Measurements from ENCODE around the gene CPED1. TPM values are rescaled to one million over a fixed set of nuclear protein-coding genes. Genes with fewer than 3 reads are reported as not detected.

CPED1 gene
- total RNA-seq, 2 experiments from 2014 or later: not detected

DNA sequence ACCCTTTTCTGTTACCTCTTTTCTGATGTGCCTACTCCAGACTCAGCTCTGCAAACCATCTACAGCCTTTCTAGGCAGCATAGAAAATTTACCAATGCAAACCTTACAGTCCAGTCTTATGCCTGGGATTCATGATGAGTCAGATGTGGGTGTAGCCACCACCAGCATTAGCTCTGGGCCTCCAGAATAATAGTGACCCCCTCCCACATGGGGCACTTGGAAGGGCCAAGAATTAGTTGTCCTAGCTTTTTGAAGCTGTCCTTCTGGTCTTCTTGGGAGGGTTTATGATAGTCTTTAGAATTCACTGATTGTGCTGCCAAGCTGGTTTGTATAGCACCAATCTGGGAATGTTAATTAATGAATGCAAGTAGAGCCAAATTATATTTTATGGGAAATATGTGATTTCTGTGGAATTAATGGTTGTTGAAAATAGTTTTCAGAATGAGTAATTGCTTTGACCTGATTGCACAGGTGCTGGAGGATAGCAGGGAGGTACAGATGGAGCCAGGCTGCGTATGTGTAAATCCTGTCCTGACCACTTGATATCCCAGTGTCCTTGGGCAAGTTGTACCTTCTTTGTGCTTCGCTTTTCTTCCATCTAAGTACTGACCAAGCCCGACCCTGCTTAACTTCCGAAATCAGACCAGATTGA, 94.8 kb downstream of the CPED1 start:
- Mint-ChIP-seq H3K27me3 (peaks cover 24% of the 10 kb centered on the region), H3K4me1 (ENCODE audit: low read depth) (no peaks in the 10 kb centered on the region), H3K9me3 (no peaks in the 10 kb centered on the region), H3K27ac (no peak overlapping the region), H3K36me3 (no peaks in the 10 kb centered on the region), H3K4me3 (no peak overlapping the region)
- ChIA-PET CTCF (interaction anchor here (0.9 to 4.4 kb wide), 8 partner anchors 11 to 291 kb away, joined by 3 to 65 read pairs (median 10); partner anchors contain the start of gene CPED1), POLR2A (no interaction called here)
- no peak for DNase-seq
- intact Hi-C loops (cut with micrococcal nuclease): no loop called here

- Mint-ChIP-seq H3K27me3 (peaks cover 22% of the 10 kb centered on the region), H3K4me3 (no peak overlapping the region), H3K36me3 (no peaks in the 10 kb centered on the region), H3K9me3 (no peaks in the 10 kb centered on the region), H3K27ac (no peak overlapping the region), H3K4me1 (ENCODE audit: low read depth) (no peaks in the 10 kb centered on the region)
- CTCF ChIA-PET: interaction anchor here (1.8 to 4.4 kb wide), 5 partner anchors 25 to 291 kb away, joined by 11 to 65 read pairs (median 16); partner anchors contain the start of gene CPED1
- no peak for DNase-seq
- POLR2A ChIA-PET: no interaction called here
- intact Hi-C loops (cut with micrococcal nuclease): no loop called here
These were observed 95.3 kb downstream of the CPED1 start for GRCh38 chr7:121083790-121084251.

DNA sequence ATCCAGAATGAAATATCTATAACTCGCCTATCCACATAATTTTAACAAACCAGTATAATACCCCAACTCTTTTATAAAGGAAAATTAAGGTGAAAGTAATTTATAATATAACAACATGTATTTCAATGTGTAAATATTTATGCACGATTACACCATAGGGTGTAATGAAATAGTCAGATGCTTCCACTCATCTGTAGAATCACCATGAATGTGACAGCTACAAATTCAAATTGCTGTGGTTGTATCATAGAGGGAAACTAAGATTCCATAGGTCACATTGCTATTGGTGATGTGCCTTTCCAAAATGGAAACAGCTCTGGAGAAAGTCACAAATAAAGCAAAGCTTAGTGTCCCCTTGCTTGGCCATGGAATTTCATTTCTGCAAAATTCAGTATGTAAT, 95.7 kb downstream of the CPED1 start:
- no peak for DNase-seq
- Mint-ChIP-seq H3K27me3 (peaks cover 20% of the 10 kb centered on the region), H3K4me3 (no peak overlapping the region), H3K9me3 (no peaks in the 10 kb centered on the region), H3K36me3 (no peaks in the 10 kb centered on the region), H3K27ac (no peak overlapping the region), H3K4me1 (ENCODE audit: low read depth) (no peaks in the 10 kb centered on the region)
- ChIA-PET CTCF (interaction anchor here (1.8 to 4.3 kb wide), 4 partner anchors 24 to 292 kb away, joined by 11 to 28 read pairs (median 14); no protein-coding TSS in a partner anchor), POLR2A (no interaction called here)
- intact Hi-C loops (cut with micrococcal nuclease): no loop called here

DNA sequence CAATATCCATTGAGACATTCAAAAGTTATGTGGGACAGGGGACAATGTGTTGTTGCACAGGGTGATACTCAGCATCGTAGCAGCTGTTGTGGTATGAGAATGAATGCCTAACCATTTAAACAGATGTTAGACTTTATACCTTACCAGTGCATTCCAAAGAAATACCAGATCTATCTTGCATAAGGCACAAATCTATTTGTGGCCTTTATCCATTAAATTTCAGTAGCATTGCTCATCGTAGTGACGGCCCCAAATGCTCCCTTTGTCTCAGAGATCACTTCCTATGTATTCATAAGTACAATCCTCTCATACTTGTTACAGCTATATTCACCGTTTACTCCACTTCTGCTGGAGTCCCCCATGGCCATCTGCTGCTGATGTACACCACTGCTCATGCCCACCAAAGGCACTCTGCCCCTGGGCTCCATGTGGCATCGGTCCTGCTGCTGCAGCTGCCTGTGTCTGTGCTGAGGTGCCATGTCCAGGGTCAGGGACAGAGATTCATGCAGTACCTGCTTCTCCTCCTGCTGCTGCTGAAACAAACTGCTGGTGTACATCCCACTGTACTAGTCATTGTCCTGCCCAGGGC, 96.3 kb downstream of the CPED1 start:
- intact Hi-C loops (cut with micrococcal nuclease): no loop called here

DNA sequence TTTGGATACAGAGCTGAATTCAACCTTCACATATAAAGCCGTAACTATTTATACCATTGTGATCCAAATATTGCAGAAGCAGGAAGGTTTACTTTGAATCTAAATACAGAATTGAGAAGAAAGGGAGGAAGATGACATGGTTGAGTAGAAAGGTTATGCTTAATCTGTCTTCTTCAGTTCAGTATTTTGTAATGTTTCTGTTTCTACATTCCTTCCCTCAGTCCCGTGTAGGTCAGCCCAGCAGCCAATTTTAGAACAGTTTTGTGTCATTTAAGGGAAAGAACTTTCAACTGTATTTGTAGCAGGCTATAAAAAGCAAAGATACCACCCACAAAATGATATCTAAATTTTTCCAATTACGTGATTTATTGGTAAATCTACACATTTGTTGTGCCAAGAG, 97.4 kb downstream of the CPED1 start:
- intact Hi-C loops (cut with micrococcal nuclease): no loop called here
- H3K36me3 Mint-ChIP-seq: no peaks in the 10 kb centered on the region
- DNase-seq: no peak
- ChIA-PET CTCF (no interaction called here), POLR2A (no interaction called here)
- no peaks in the 10 kb centered on the region for H3K4me1 Mint-ChIP-seq (ENCODE audit: low read depth)
- peaks cover 11% of the 10 kb centered on the region for H3K27me3 Mint-ChIP-seq
- no peaks in the 10 kb centered on the region for H3K9me3 Mint-ChIP-seq
- no peak overlapping the region for H3K27ac Mint-ChIP-seq
- H3K4me3 Mint-ChIP-seq: no peak overlapping the region

More for the DNA sequence above, 96.3 kb downstream of the CPED1 start:
- ChIA-PET POLR2A (no interaction called here), CTCF (interaction anchor here (1.8 to 4.3 kb wide), 3 partner anchors 98 to 292 kb away, joined by 11 to 28 read pairs (median 13); no protein-coding TSS in a partner anchor)
- Mint-ChIP-seq H3K27ac (no peak overlapping the region), H3K4me3 (no peak overlapping the region), H3K9me3 (no peaks in the 10 kb centered on the region), H3K36me3 (no peaks in the 10 kb centered on the region), H3K4me1 (ENCODE audit: low read depth) (no peaks in the 10 kb centered on the region), H3K27me3 (peaks cover 16% of the 10 kb centered on the region)
- DNase-seq: no peak

- H3K27ac Mint-ChIP-seq: no peak overlapping the region
- peaks cover 5% of the 10 kb centered on the region for H3K27me3 Mint-ChIP-seq
- H3K4me3 Mint-ChIP-seq: no peak overlapping the region
- H3K4me1 Mint-ChIP-seq (ENCODE audit: low read depth): no peaks in the 10 kb centered on the region
- no peaks in the 10 kb centered on the region for H3K36me3 Mint-ChIP-seq
- ChIA-PET CTCF (no interaction called here), POLR2A (no interaction called here)
- H3K9me3 Mint-ChIP-seq: no peaks in the 10 kb centered on the region
- intact Hi-C loops (cut with micrococcal nuclease): no loop called here
- no peak for DNase-seq
These were observed 100.4 kb downstream of the CPED1 start for GRCh38 chr7:121088870-121089269.

DNA sequence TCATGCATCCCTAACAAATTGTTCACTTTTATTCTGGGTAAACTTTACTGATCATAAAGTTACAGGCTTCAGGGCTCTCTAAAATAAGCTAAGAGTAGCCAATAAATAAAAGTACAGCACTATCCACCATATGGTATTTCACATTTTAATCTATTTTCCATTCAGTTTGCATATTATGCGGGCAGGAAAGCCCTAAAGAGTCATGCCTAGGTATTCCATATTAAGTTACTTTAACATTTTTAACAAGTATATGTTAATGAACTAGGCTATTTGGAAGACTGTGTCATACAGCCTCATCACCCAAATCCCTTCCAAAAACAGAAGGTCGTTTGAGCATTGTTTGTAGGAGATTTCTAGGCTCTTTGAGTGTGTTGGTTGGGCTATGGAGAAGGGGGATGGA, 106.3 kb downstream of the CPED1 start:
- H3K4me1 Mint-ChIP-seq (ENCODE audit: low read depth): no peaks in the 10 kb centered on the region
- intact Hi-C loops (cut with micrococcal nuclease): no loop called here
- DNase-seq: no peak
- no peak overlapping the region for H3K27ac Mint-ChIP-seq
- no peaks in the 10 kb centered on the region for H3K9me3 Mint-ChIP-seq
- ChIA-PET POLR2A (no interaction called here), CTCF (interaction anchor here (0.8 to 1.3 kb wide), 3 partner anchors 12 to 289 kb away, joined by 3 to 5 read pairs (median 4); no protein-coding TSS in a partner anchor)
- no peak overlapping the region for H3K4me3 Mint-ChIP-seq
- peaks cover 3% of the 10 kb centered on the region for H3K27me3 Mint-ChIP-seq
- no peaks in the 10 kb centered on the region for H3K36me3 Mint-ChIP-seq

DNA sequence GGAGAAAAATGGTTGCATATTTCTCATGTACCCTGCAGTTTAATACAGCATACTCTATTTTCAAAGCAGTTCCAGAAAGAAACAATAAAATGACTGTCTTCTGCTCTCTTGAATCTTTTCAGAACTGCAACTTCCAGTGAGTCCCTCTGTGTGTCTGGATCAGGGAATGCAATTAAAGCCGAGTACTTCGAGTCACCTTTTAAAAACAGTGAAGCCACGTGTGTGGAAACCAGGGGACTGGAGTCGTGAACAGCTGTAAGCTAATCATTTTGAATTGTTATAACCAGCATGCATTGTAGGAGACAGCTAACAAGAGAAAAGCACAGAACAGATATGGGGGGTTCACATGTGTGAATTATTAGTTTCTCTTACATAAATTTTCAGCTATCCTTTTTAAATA, 109.1 kb downstream of the CPED1 start:
- Mint-ChIP-seq H3K4me3 (no peak overlapping the region), H3K36me3 (no peaks in the 10 kb centered on the region), H3K4me1 (ENCODE audit: low read depth) (no peaks in the 10 kb centered on the region), H3K27me3 (peaks cover 3% of the 10 kb centered on the region), H3K9me3 (no peaks in the 10 kb centered on the region), H3K27ac (no peak overlapping the region)
- intact Hi-C loops (cut with micrococcal nuclease): no loop called here
- no peak for DNase-seq
- POLR2A ChIA-PET: no interaction called here
- CTCF ChIA-PET: interaction anchor here (1.2 to 1.8 kb wide), 2 partner anchors 15 to 292 kb away, joined by 3 to 4 read pairs; no protein-coding TSS in a partner anchor

DNA sequence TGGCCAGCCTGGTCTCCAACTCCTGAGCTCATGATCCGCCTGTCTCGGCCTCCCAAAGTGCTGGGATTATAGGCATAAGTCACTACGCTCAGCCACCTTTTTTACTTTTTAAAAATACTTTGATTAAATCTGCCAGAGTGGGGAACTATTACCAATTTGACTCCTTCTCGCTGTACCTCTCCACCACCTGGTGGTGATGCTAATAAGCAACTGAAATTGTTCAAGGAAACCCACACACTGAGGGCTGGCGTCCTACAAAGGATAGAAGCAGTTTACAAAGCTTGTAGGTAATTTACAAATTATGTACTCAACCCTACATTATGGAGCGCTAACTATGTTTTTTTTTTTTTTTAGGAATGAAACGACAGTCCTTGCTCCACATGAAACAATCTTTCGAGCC, 111.1 kb downstream of the CPED1 start:
- no peaks in the 10 kb centered on the region for H3K4me1 Mint-ChIP-seq (ENCODE audit: low read depth)
- H3K27ac Mint-ChIP-seq: no peak overlapping the region
- H3K4me3 Mint-ChIP-seq: no peak overlapping the region
- H3K9me3 Mint-ChIP-seq: no peaks in the 10 kb centered on the region
- ChIA-PET POLR2A (no interaction called here), CTCF (interaction anchor here (1.6 kb wide), 2 partner anchors 8 to 18 kb away, joined by 6 read pairs; no protein-coding TSS in a partner anchor)
- H3K27me3 Mint-ChIP-seq: peaks cover 6% of the 10 kb centered on the region
- H3K36me3 Mint-ChIP-seq: no peaks in the 10 kb centered on the region
- intact Hi-C loops (cut with micrococcal nuclease): no loop called here
- DNase-seq: no peak

DNA sequence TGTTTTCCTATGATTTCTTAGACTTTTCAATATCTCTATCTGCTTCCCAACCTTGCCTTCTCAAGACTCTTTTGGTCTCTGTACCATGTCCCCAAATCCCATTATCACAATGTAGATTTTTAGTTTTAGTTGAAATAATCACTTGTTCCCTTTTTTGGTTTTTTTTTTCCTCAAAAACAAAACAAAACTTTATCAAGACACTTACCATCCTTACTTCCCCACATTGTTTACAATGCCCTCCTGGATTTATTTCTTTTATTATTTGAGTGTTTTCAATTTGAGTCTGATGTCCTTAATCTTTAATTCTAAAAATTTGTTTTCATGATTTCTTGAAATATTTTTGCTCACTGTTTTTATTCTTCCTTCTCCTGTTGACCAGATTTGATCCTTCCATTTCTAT, 112.6 kb downstream of the CPED1 start:
- H3K4me3 Mint-ChIP-seq: no peak overlapping the region
- ChIA-PET POLR2A (no interaction called here), CTCF (interaction anchor here (1.6 kb wide), 1 partner anchor 20 kb away, joined by 6 read pairs; no protein-coding TSS in a partner anchor)
- H3K36me3 Mint-ChIP-seq: no peaks in the 10 kb centered on the region
- no peaks in the 10 kb centered on the region for H3K9me3 Mint-ChIP-seq
- peaks cover 3% of the 10 kb centered on the region for H3K27me3 Mint-ChIP-seq
- DNase-seq: no peak
- no peak overlapping the region for H3K27ac Mint-ChIP-seq
- H3K4me1 Mint-ChIP-seq (ENCODE audit: low read depth): no peaks in the 10 kb centered on the region
- intact Hi-C loops (cut with micrococcal nuclease): no loop called here

- Mint-ChIP-seq H3K27ac (no peak overlapping the region), H3K4me1 (ENCODE audit: low read depth) (no peaks in the 10 kb centered on the region), H3K36me3 (no peaks in the 10 kb centered on the region), H3K9me3 (no peaks in the 10 kb centered on the region), H3K4me3 (no peak overlapping the region), H3K27me3 (peaks cover 5% of the 10 kb centered on the region)
- intact Hi-C loops (cut with micrococcal nuclease): no loop called here
- ChIA-PET CTCF (no interaction called here), POLR2A (no interaction called here)
- no peak for DNase-seq
These were observed 113.1 kb downstream of the CPED1 start for GRCh38 chr7:121101621-121102020.

DNA sequence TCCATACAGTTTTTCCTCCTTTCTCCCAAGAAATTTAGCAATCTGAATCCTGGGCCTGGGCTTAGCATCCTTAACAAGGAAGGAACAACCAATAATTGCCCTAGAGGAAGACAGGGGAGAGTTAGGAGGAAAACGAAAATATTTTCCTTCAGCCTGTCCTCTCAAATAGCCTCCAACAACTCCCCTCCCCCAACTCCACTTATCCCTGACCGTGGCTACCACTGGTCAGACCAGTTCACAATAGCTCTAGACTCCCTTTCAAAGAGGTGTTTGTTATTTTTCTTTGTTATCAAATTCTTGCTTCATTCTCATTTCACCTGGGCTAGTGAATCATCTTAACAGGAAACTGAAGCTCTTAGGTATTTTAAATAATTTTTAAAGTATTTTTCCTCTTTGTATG, 114.1 kb downstream of the CPED1 start:
- Mint-ChIP-seq H3K36me3 (no peaks in the 10 kb centered on the region), H3K27ac (no peak overlapping the region), H3K4me3 (no peak overlapping the region), H3K27me3 (peaks cover 6% of the 10 kb centered on the region), H3K9me3 (no peaks in the 10 kb centered on the region), H3K4me1 (ENCODE audit: low read depth) (no peaks in the 10 kb centered on the region)
- ChIA-PET CTCF (no interaction called here), POLR2A (no interaction called here)
- intact Hi-C loops (cut with micrococcal nuclease): no loop called here
- DNase-seq: no peak

GRCh38 chr7:121103086-121103485, 114.6 kb downstream of the CPED1 start:
- ChIA-PET CTCF (interaction anchor here (1.6 kb wide), 1 partner anchor 310 kb away, joined by 4 read pairs; no protein-coding TSS in a partner anchor), POLR2A (no interaction called here)
- Mint-ChIP-seq H3K9me3 (no peaks in the 10 kb centered on the region), H3K4me1 (ENCODE audit: low read depth) (no peaks in the 10 kb centered on the region), H3K27ac (no peak overlapping the region), H3K27me3 (peaks cover 6% of the 10 kb centered on the region), H3K4me3 (no peak overlapping the region), H3K36me3 (no peaks in the 10 kb centered on the region)
- no peak for DNase-seq
- intact Hi-C loops (cut with micrococcal nuclease): no loop called here
